ENCODE measurements around the gene ZNF839. TPM values are rescaled to one million over a fixed set of nuclear protein-coding genes. Genes with fewer than 3 reads are reported as not detected.

The ZNF839 gene
- polyA plus RNA-seq, 2 of the 4 experiments (the other 2 are of a cell fraction): 6.0 to 10.8 TPM

GRCh38 chr14:102275866-102276265, 43.7 kb upstream of the ZNF839 start:
- peaks cover 41% of the 10 kb centered on the region for H3K4me1 ChIP-seq

GRCh38 chr14:102277874-102278630, 41.5 kb upstream of the ZNF839 start:
- Histone ChIP-seq H3K4me2 (no peak overlapping the region), H3K27ac (peak overlapping the region; percentile 87 to 92)

More at GRCh38 chr14:102275866-102276265, 43.7 kb upstream of the ZNF839 start:
- Histone ChIP-seq H3K4me2 (no peak overlapping the region), H3K4me3 (no peak overlapping the region), H3K27ac (peak overlapping the region in 1 of 2 experiments; percentile 20; a peak in 1 of 6 replicates), H3K9me3 (peaks cover 14% of the 10 kb centered on the region; the same call in 1 of the 3 replicates)
- ChIA-PET POLR2A (no interaction called here), CTCF (interaction anchor here (0.9 kb wide), 1 partner anchor 29 kb away, joined by 3 read pairs; no protein-coding TSS in a partner anchor)
- ATAC-seq (no peak), FAIRE-seq (no peak), DNase-seq (ENCODE audit: low read depth in 1 of 2, low spot score in 1 of 2) (no peak)
- TF ChIP-seq BHLHE40 (IDR thresholded peaks at IDR 0.05; ENCODE audit: low read depth, low read length) (no peak), CEBPB (IDR thresholded peaks at IDR 0.05) (no peak), MYC (IDR thresholded peaks at IDR 0.05; ENCODE audit: borderline replicate concordance, low read length) (no peak), EHF (CRISPR knock-in tag; IDR thresholded peaks at IDR 0.05) (no peak), CBX8 (IDR thresholded peaks at IDR 0.05) (no peak), ESRRA (IDR thresholded peaks at IDR 0.05; ENCODE audit: borderline replicate concordance, low read length) (no peak), RAD21 (conservative IDR thresholded peaks at IDR 0.05 in 1 of 2, IDR thresholded peaks at IDR 0.05 in 1 of 2) (no peak), FOSB (CRISPR knock-in tag; IDR thresholded peaks at IDR 0.05) (no peak), NPAS2 (CRISPR knock-in tag; IDR thresholded peaks at IDR 0.05; ENCODE audit: borderline replicate concordance) (no peak), FOSL2 (IDR thresholded peaks at IDR 0.05) (no peak), FOSL2 (CRISPR knock-in tag; IDR thresholded peaks at IDR 0.05) (no peak), HEYL (CRISPR knock-in tag; IDR thresholded peaks at IDR 0.05) (no peak), MAFK (IDR thresholded peaks at IDR 0.05; ENCODE audit: partially characterized antibody) (no peak), TP53 (CRISPR knock-in tag; IDR thresholded peaks at IDR 0.05) (no peak)
- WGBS (ENCODE audit: missing lambda C conversion rate): 92% methylated on average over 7 of the region's 7 CpGs

More at GRCh38 chr14:102277874-102278630, 41.5 kb upstream of the ZNF839 start:
- ChIA-PET CTCF (interaction anchor here (0.9 to 1.8 kb wide), 5 partner anchors 10 to 39 kb away, joined by 3 to 7 read pairs (median 4); no protein-coding TSS in a partner anchor), POLR2A (no interaction called here)
- 87% methylated on average over 7 of the region's 7 CpGs for WGBS (ENCODE audit: missing lambda C conversion rate)
- Histone ChIP-seq H3K4me1 (peaks cover 48% of the 10 kb centered on the region), H3K9me3 (peaks cover 14% of the 10 kb centered on the region; the same call in 1 of the 3 replicates), H3K4me3 (no peak overlapping the region)
- DNase-seq (ENCODE audit: low read depth in 1 of 2, low spot score in 1 of 2) (no peak), FAIRE-seq (no peak), ATAC-seq (no peak)
- TF ChIP-seq HOXB13 (CRISPR knock-in tag; IDR thresholded peaks at IDR 0.05; ENCODE audit: low read depth): no peak
- no peak for TF ChIP-seq SREBF2 (IDR thresholded peaks at IDR 0.05)
- no peak for TF ChIP-seq CEBPB (IDR thresholded peaks at IDR 0.05)
- TF ChIP-seq BHLHE40 (IDR thresholded peaks at IDR 0.05; ENCODE audit: low read depth, low read length): no peak
- TF ChIP-seq ELK1 (IDR thresholded peaks at IDR 0.05; ENCODE audit: low read depth, low read length): no peak
- no peak for TF ChIP-seq SMC3 (IDR thresholded peaks at IDR 0.05)
- no peak for TF ChIP-seq E2F6 (IDR thresholded peaks at IDR 0.05; ENCODE audit: borderline replicate concordance, low read depth)
- TF ChIP-seq MAZ (IDR thresholded peaks at IDR 0.05; ENCODE audit: borderline replicate concordance, low read depth, low read length): no peak
- no peak for TF ChIP-seq TP53 (CRISPR knock-in tag; IDR thresholded peaks at IDR 0.05)
- no peak for TF ChIP-seq POLR2A (IDR thresholded peaks at IDR 0.05; ENCODE audit: low read length)
- TF ChIP-seq HOXB5 (CRISPR knock-in tag; IDR thresholded peaks at IDR 0.05): no peak
- TF ChIP-seq ZSCAN20 (CRISPR knock-in tag; IDR thresholded peaks at IDR 0.05): no peak
- no peak for TF ChIP-seq CHD4 (IDR thresholded peaks at IDR 0.05; ENCODE audit: borderline replicate concordance)
- TF ChIP-seq RFX5 (IDR thresholded peaks at IDR 0.05): no peak
- TF ChIP-seq ZNF302 (CRISPR knock-in tag; IDR thresholded peaks at IDR 0.05): no peak
